K562 (cell line): Measurements from ENCODE around the gene ANK3. TPM values are rescaled to one million over a fixed set of nuclear protein-coding genes. Genes with fewer than 3 reads are reported as not detected.
A peak's percentile ranks its signal among the peaks of the same experiment; 100 is the strongest.

ENCODE experiments used
- ARHGAP35 ChIP-seq: fragments of 450-650 bp; IDR thresholded peaks from 2 replicates; pipeline ENCODE4 v1.6.1; 2018; ENCODE audit not compliant: partially characterized antibody
- BACH1 ChIP-seq: fragments of 200-800 bp; sonication (Bioruptor generic); IDR thresholded peaks from 2 replicates; pipeline ENCODE4 v1.6.1; 2016; ENCODE audit warnings: missing genetic modification characterization, missing compliant biosample characterization
- EZH2 ChIP-seq: IDR thresholded peaks from 2 replicates; pipeline ENCODE4 v1.6.1; 2012; ENCODE audit warnings: low read depth, mild to moderate bottlenecking, inconsistent platforms, low read length, borderline replicate concordance
- GTF2F1 ChIP-seq: IDR thresholded peaks from 2 replicates; pipeline ENCODE4 v1.6.1; 2011; ENCODE audit warnings: low read depth, low read length, improper control_type of control experiment
- KAT2B ChIP-seq: IDR thresholded peaks from one replicate; pipeline ENCODE4 v1.6.1; 2012; ENCODE audit warnings: low read depth, mild to moderate bottlenecking, control low read depth, inconsistent platforms, low read length, moderate library complexity
- KDM5B ChIP-seq: fragments of 200-600 bp; sonication (generic); IDR thresholded peaks from 2 replicates; pipeline ENCODE4 v1.6.1; 2012; ENCODE audit warnings: low read depth, mild to moderate bottlenecking, moderate library complexity, low read length, control low read depth, inconsistent platforms; ENCODE audit not compliant: insufficient replicate concordance
- MAFF ChIP-seq: IDR thresholded peaks from 2 replicates; pipeline ENCODE4 v1.6.1; 2012; ENCODE audit warnings: low read length, improper control_type of control experiment
- MAZ ChIP-seq, 2 experiments: fragments of 450-650 bp in 1 of 2; sonication (generic) in 1 of 2; formaldehyde crosslinking; IDR thresholded peaks in 1 of 2; conservative IDR thresholded peaks in 1 of 2; 2 replicates each; pipeline versions ENCODE4 v1.4.0 to v1.5.0; 2020; ENCODE audit warnings: mild to moderate bottlenecking in 1 of 2, missing genetic modification reagents in 1 of 2
- NFRKB ChIP-seq: fragments of 450-650 bp; IDR thresholded peaks from 2 replicates; pipeline ENCODE4 v1.6.1; 2016; ENCODE audit warnings: low read depth
- POLR2G ChIP-seq: fragments of 200-400 bp; formaldehyde crosslinking; IDR thresholded peaks from 2 replicates; pipeline ENCODE4 v1.6.1; 2017; ENCODE audit warnings: low read depth, mild to moderate bottlenecking, antibody characterized with exemption, low read length, moderate library complexity
- XRCC3 ChIP-seq: fragments of 450-650 bp; IDR thresholded peaks from 2 replicates; pipeline ENCODE4 v1.6.1; 2017; ENCODE audit warnings: mild to moderate bottlenecking, moderate library complexity
- ZNF239 ChIP-seq: fragments of 250-450 bp; sonication (Bioruptor Pico); IDR thresholded peaks from 2 replicates; pipeline ENCODE4 v1.4.0; 2020; ENCODE audit warnings: mild to moderate bottlenecking
- polyA plus RNA-seq, 8 experiments: library from polyadenylated mRNA; depleted of rRNA in 4 of 8; stranded (reverse) in 5 of 8; unstranded in 3 of 8; fragments of >200 nt; fragmentation: Nextera tagmentation in 2 of 8; fragmentation: Illumina TruSeq in 1 of 8; extraction: Ambion mirVana in 2 of 8; extraction: Trizol in 1 of 8; gene quantifications; 2 replicates each; pipeline versions ENCODE4 v1.2.1 to v1.2.3, GENCODE V29; 2011 to 2014; ENCODE audit warnings: inconsistent platforms in 1 of 8, missing spikeins in 1 of 8
- total RNA-seq, 7 experiments: library from RNA; depleted of rRNA in 6 of 7; stranded (reverse); fragments of >200 nt in 6 of 7; fragmentation: Illumina TruSeq in 2 of 7; extraction: Trizol in 2 of 7; gene quantifications; 2 replicates each; pipeline versions ENCODE4 v1.2.1 to v1.2.3, GENCODE V29; 2011 to 2021; ENCODE audit warnings: low replicate concordance in 1 of 7
- TF ChIP-seq, protein P1 (sequence below): fragments of 250-450 bp; sonication (Bioruptor Pico); IDR thresholded peaks from 2 replicates; pipeline ENCODE4 v1.4.0; 2020; ENCODE audit warnings: mild to moderate bottlenecking, moderate library complexity
- TF ChIP-seq, protein P2 (sequence below): fragments of 250-450 bp; sonication (Bioruptor Pico); IDR thresholded peaks from 2 replicates; pipeline ENCODE4 v1.8.0; 2021; ENCODE audit warnings: moderate library complexity, mild to moderate bottlenecking, inconsistent platforms
- TF ChIP-seq, protein P3 (sequence below), 2 experiments: fragments of 450-650 bp; formaldehyde crosslinking in 1 of 2; IDR thresholded peaks; 2 replicates each; pipeline versions ENCODE4 v1.4.0 to v1.6.1; 2014 to 2020; ENCODE audit warnings: mild to moderate bottlenecking in 2 of 2, borderline replicate concordance in 1 of 2, low read depth in 1 of 2

The ANK3 gene
- total and polyA plus RNA-seq, 9 of the 15 experiments (the other 6 are each of a cell fraction or from before 2014, with no cell fraction given) = 10.0 to 32.3 (median 17.9) TPM

DNA sequence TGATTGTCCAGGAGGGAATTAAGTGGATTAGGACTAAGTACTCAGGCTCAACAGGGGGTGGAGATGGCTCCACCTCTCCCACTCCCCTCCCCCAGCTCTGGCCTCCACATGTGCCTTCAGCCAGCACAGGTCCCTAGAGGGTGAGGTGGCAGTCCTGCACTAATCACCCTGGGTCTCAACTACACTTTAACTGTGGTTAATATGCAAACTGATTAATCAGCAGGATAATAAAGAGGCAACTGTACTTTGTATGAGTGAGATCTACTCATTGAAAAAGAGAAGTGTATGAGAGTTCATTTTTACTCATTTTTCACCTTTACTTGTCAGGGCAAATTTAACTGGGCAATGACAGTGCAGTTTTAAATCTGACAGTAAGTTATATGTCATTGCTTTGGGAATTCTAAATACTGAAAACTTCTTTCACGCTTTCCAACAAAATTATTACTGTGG is 259.5 kb downstream of the ANK3 start (continued):
- TF ChIP-seq, protein P1, sequence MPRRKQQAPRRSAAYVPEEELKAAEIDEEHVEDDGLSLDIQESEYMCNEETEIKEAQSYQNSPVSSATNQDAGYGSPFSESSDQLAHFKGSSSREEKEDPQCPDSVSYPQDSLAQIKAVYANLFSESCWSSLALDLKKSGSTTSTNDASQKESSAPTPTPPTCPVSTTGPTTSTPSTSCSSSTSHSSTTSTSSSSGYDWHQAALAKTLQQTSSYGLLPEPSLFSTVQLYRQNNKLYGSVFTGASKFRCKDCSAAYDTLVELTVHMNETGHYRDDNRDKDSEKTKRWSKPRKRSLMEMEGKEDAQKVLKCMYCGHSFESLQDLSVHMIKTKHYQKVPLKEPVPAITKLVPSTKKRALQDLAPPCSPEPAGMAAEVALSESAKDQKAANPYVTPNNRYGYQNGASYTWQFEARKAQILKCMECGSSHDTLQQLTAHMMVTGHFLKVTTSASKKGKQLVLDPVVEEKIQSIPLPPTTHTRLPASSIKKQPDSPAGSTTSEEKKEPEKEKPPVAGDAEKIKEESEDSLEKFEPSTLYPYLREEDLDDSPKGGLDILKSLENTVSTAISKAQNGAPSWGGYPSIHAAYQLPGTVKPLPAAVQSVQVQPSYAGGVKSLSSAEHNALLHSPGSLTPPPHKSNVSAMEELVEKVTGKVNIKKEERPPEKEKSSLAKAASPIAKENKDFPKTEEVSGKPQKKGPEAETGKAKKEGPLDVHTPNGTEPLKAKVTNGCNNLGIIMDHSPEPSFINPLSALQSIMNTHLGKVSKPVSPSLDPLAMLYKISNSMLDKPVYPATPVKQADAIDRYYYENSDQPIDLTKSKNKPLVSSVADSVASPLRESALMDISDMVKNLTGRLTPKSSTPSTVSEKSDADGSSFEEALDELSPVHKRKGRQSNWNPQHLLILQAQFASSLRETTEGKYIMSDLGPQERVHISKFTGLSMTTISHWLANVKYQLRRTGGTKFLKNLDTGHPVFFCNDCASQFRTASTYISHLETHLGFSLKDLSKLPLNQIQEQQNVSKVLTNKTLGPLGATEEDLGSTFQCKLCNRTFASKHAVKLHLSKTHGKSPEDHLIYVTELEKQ (CRISPR knock-in tag) = no peak
- TF ChIP-seq ZNF239 (CRISPR knock-in tag) (no peak), GTF2F1 (no peak), XRCC3 (no peak), KAT2B (no peak), BACH1 (tag) (peak; percentile 80), KDM5B (no peak), NFRKB (peak; percentile 76), MAFF (peak; percentile 97), POLR2G (no peak), ARHGAP35 (no peak), MAZ (CRISPR knock-in tag; conservative IDR thresholded peaks at IDR 0.05 in 1 of 2, IDR thresholded peaks at IDR 0.05 in 1 of 2) (0 out of 4 replicates have a peak, but pooled peaks of 1 of the 2 experiments have one; percentile 32), EZH2 (no peak)
- TF ChIP-seq, protein P2, sequence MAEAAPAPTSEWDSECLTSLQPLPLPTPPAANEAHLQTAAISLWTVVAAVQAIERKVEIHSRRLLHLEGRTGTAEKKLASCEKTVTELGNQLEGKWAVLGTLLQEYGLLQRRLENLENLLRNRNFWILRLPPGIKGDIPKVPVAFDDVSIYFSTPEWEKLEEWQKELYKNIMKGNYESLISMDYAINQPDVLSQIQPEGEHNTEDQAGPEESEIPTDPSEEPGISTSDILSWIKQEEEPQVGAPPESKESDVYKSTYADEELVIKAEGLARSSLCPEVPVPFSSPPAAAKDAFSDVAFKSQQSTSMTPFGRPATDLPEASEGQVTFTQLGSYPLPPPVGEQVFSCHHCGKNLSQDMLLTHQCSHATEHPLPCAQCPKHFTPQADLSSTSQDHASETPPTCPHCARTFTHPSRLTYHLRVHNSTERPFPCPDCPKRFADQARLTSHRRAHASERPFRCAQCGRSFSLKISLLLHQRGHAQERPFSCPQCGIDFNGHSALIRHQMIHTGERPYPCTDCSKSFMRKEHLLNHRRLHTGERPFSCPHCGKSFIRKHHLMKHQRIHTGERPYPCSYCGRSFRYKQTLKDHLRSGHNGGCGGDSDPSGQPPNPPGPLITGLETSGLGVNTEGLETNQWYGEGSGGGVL (CRISPR knock-in tag) = no peak
- TF ChIP-seq, protein P3, sequence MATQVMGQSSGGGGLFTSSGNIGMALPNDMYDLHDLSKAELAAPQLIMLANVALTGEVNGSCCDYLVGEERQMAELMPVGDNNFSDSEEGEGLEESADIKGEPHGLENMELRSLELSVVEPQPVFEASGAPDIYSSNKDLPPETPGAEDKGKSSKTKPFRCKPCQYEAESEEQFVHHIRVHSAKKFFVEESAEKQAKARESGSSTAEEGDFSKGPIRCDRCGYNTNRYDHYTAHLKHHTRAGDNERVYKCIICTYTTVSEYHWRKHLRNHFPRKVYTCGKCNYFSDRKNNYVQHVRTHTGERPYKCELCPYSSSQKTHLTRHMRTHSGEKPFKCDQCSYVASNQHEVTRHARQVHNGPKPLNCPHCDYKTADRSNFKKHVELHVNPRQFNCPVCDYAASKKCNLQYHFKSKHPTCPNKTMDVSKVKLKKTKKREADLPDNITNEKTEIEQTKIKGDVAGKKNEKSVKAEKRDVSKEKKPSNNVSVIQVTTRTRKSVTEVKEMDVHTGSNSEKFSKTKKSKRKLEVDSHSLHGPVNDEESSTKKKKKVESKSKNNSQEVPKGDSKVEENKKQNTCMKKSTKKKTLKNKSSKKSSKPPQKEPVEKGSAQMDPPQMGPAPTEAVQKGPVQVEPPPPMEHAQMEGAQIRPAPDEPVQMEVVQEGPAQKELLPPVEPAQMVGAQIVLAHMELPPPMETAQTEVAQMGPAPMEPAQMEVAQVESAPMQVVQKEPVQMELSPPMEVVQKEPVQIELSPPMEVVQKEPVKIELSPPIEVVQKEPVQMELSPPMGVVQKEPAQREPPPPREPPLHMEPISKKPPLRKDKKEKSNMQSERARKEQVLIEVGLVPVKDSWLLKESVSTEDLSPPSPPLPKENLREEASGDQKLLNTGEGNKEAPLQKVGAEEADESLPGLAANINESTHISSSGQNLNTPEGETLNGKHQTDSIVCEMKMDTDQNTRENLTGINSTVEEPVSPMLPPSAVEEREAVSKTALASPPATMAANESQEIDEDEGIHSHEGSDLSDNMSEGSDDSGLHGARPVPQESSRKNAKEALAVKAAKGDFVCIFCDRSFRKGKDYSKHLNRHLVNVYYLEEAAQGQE (IDR thresholded peaks at IDR 0.05; ENCODE audit: borderline replicate concordance) = no peak
- TF ChIP-seq, protein P3 (CRISPR knock-in tag; IDR thresholded peaks at IDR 0.05; ENCODE audit: low read depth) = no peak
